ENCODE data around the gene CDC42SE1. TPM values are rescaled to one million over a fixed set of nuclear protein-coding genes. Genes with fewer than 3 reads are reported as not detected.
A peak's percentile ranks its signal among the peaks of the same experiment; 100 is the strongest.

CDC42SE1 gene
- total and polyA plus RNA-seq, 9 of the 15 experiments (the other 6 are each of a cell fraction or from before 2014, with no cell fraction given): 78.1 to 189 (median 114) TPM

- TF ChIP-seq, protein P1, sequence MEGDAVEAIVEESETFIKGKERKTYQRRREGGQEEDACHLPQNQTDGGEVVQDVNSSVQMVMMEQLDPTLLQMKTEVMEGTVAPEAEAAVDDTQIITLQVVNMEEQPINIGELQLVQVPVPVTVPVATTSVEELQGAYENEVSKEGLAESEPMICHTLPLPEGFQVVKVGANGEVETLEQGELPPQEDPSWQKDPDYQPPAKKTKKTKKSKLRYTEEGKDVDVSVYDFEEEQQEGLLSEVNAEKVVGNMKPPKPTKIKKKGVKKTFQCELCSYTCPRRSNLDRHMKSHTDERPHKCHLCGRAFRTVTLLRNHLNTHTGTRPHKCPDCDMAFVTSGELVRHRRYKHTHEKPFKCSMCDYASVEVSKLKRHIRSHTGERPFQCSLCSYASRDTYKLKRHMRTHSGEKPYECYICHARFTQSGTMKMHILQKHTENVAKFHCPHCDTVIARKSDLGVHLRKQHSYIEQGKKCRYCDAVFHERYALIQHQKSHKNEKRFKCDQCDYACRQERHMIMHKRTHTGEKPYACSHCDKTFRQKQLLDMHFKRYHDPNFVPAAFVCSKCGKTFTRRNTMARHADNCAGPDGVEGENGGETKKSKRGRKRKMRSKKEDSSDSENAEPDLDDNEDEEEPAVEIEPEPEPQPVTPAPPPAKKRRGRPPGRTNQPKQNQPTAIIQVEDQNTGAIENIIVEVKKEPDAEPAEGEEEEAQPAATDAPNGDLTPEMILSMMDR (IDR thresholded peaks at IDR 0.05 in 2 of 3, conservative IDR thresholded peaks at IDR 0.05 in 1 of 3; ENCODE audit: insufficient read depth in 2 of 3, low read depth in 1 of 3, low read length in 3 of 3): peak; percentile 76 to 88 (median 86)
- TF ChIP-seq SUPT5H (IDR thresholded peaks at IDR 0.05) (peak; percentile 86), HLTF (IDR thresholded peaks at IDR 0.05) (peak; percentile 91), BMI1 (IDR thresholded peaks at IDR 0.05; ENCODE audit: low read length) (no peak), NFYB (IDR thresholded peaks at IDR 0.05; ENCODE audit: extremely low read depth, insufficient read length) (no peak), STAT5B (CRISPR knock-in tag; IDR thresholded peaks at IDR 0.05) (no peak), TFAM (CRISPR knock-in tag; conservative IDR thresholded peaks at IDR 0.05) (no peak), CAMTA2 (CRISPR knock-in tag; conservative IDR thresholded peaks at IDR 0.05) (peak; percentile 79; the same call in 1 of the 2 replicates), ZNF3 (CRISPR knock-in tag; IDR thresholded peaks at IDR 0.05) (no peak), ZBTB9 (CRISPR knock-in tag; IDR thresholded peaks at IDR 0.05) (no peak), ARID2 (IDR thresholded peaks at IDR 0.05) (no peak), RBBP5 (IDR thresholded peaks at IDR 0.05; ENCODE audit: borderline replicate concordance, insufficient read depth, low read length, poor library complexity, severe bottlenecking) (peak; percentile 91), XRCC5 (IDR thresholded peaks at IDR 0.05; ENCODE audit: low read depth, low read length) (peak; percentile 98), IRF1 (CRISPR knock-in tag; IDR thresholded peaks at IDR 0.05; ENCODE audit: borderline replicate concordance) (0 out of 2 replicates have a peak, but pooled peaks have one; percentile 81), FOSL1 (tag; conservative IDR thresholded peaks at IDR 0.05) (peak; percentile 55; the same call in 1 of the 2 replicates), ZC3H11A (IDR thresholded peaks at IDR 0.05; ENCODE audit: low read depth, low read length) (no peak), CTCFL (IDR thresholded peaks at IDR 0.05; ENCODE audit: borderline replicate concordance, insufficient read depth, low read depth, low read length, poor library complexity, severe bottlenecking) (peak; percentile 85), ZNF408 (CRISPR knock-in tag; IDR thresholded peaks at IDR 0.05; ENCODE audit: low read depth) (no peak), HNRNPH1 (optimal IDR thresholded peaks at IDR 0.05; ENCODE audit: low read depth, low read length) (no peak), NRF1 (conservative IDR thresholded peaks at IDR 0.05 in 1 of 2, IDR thresholded peaks at IDR 0.05 in 1 of 2) (peak; percentile 49 to 77; a peak in 3 of 4 replicates)
- TF ChIP-seq, protein P2, sequence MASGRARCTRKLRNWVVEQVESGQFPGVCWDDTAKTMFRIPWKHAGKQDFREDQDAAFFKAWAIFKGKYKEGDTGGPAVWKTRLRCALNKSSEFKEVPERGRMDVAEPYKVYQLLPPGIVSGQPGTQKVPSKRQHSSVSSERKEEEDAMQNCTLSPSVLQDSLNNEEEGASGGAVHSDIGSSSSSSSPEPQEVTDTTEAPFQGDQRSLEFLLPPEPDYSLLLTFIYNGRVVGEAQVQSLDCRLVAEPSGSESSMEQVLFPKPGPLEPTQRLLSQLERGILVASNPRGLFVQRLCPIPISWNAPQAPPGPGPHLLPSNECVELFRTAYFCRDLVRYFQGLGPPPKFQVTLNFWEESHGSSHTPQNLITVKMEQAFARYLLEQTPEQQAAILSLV (tag; IDR thresholded peaks at IDR 0.05): no peak; the same call in none of the 2 replicates
Observed at GRCh38 chr1:151070474-151071276, 11.3 kb upstream of the CDC42SE1 start, which contains the start of gene GABPB2 (continued).

Data from K562 (cell line).